Naive thymus-derived CD8-positive, alpha-beta T cell (primary cell): ENCODE measurements around the gene SGIP1. TPM values are rescaled to one million over a fixed set of nuclear protein-coding genes. Genes with fewer than 3 reads are reported as not detected.

Experiments
- ATAC-seq, 2 donors: fragments of 150-1000 bp; cut with Tn5 transposase in 1 of 2; sonication (Bioruptor Pico), chemical (Tn5 transposase) in 1 of 2; 1 replicate in 1 of 2; 2 replicates in 1 of 2; pipeline ENCODE4 v1.10.0; 2021; ENCODE audit warnings: mild to moderate bottlenecking in 2 of 2, moderate library complexity in 2 of 2
- POLR2A ChIA-PET: fragments of 350-600 bp; sonication (Branson Sonifier 250); formaldehyde crosslinking; loops from one replicate; lab custom pipeline; 2021; ENCODE audit warnings: antibody characterized with exemption; lab: Charles Lee
- DNase-seq, 10 donors: peaks; one replicate each; pipeline versions ENCODE4 v3.0.0 to v3.0.0-alpha.2; 2020 to 2022
- H3K27ac Mint-ChIP-seq, 10 donors: one replicate each; pipeline ENCODE4 v1.8.0; 2020 to 2022; ENCODE audit warnings: mild to moderate bottlenecking in 10 of 10, mixed read lengths in 10 of 10, moderate library complexity in 4 of 10, inconsistent platforms in 1 of 10
- H3K27me3 Mint-ChIP-seq, 5 donors: one replicate each; pipeline ENCODE4 v1.8.0; 2021 to 2022; ENCODE audit warnings: mixed read lengths in 5 of 5
- H3K36me3 Mint-ChIP-seq, 3 donors: one replicate each; pipeline ENCODE4 v1.8.0; 2020 to 2022; ENCODE audit warnings: mixed read lengths in 3 of 3, mild to moderate bottlenecking in 2 of 3, inconsistent platforms in 1 of 3
- H3K4me1 Mint-ChIP-seq, 4 donors: one replicate each; pipeline ENCODE4 v1.8.0; 2021 to 2022; ENCODE audit warnings: mixed read lengths in 4 of 4
- H3K4me3 Mint-ChIP-seq, 10 donors: one replicate each; pipeline ENCODE4 v1.8.0; 2020 to 2022; ENCODE audit warnings: mild to moderate bottlenecking in 10 of 10, mixed read lengths in 10 of 10, moderate library complexity in 6 of 10, inconsistent platforms in 1 of 10
- H3K9me3 Mint-ChIP-seq, 9 donors: one replicate each; pipeline ENCODE4 v1.8.0; 2020 to 2022; ENCODE audit warnings: mixed read lengths in 9 of 9, mild to moderate bottlenecking in 3 of 9, inconsistent platforms in 1 of 9, moderate library complexity in 1 of 9
- polyA plus RNA-seq, 3 donors: library from polyadenylated mRNA; unstranded; fragments of 300-500 nt; fragmentation: Illumina TruSeq; gene quantifications; one replicate each; pipeline ENCODE4 v1.2.3, GENCODE V29; 2021
- total RNA-seq, 8 experiments: library from RNA in 2 of 8; stranded (reverse) in 2 of 8; gene quantifications; one replicate each; pipeline ENCODE4 v1.2.3 and lab custom pipeline; 2021 to 2026

SGIP1 gene
- total and polyA plus RNA-seq, 5 experiments from 2014 or later = not detected

- Mint-ChIP-seq H3K36me3 (no peaks in the 10 kb centered on the region), H3K4me3 (no peak overlapping the region), H3K27ac (no peak overlapping the region), H3K4me1 (no peaks in the 10 kb centered on the region), H3K27me3 (peaks cover 0 to 17% (median 4%) of the 10 kb centered on the region in 5 donors), H3K9me3 (no peaks in the 10 kb centered on the region)
- ATAC-seq = no peak
- no peak for DNase-seq
- POLR2A ChIA-PET = no interaction called here
Measured at GRCh38 chr1:66505671-66506392, 28.1 kb upstream of the SGIP1 start.

GRCh38 chr1:66506393-66506687 is 27.6 kb upstream of the SGIP1 start:
- Mint-ChIP-seq H3K36me3 (no peaks in the 10 kb centered on the region), H3K9me3 (no peaks in the 10 kb centered on the region), H3K27ac (peak overlapping the region in 1 of 10 donors; percentile 2), H3K4me3 (no peak overlapping the region), H3K27me3 (peaks cover 0 to 20% (median 5%) of the 10 kb centered on the region in 5 donors), H3K4me1 (no peaks in the 10 kb centered on the region)
- no peak for DNase-seq
- POLR2A ChIA-PET = no interaction called here
- ATAC-seq = no peak

- Mint-ChIP-seq H3K4me3 (no peak overlapping the region), H3K4me1 (no peaks in the 10 kb centered on the region), H3K27me3 (peaks cover 0 to 23% (median 5%) of the 10 kb centered on the region in 5 donors), H3K9me3 (no peaks in the 10 kb centered on the region), H3K36me3 (no peaks in the 10 kb centered on the region), H3K27ac (no peak overlapping the region)
- DNase-seq = no peak
- POLR2A ChIA-PET = no interaction called here
- ATAC-seq = no peak
Measured at GRCh38 chr1:66506991-66507390, 27.0 kb upstream of the SGIP1 start.

GRCh38 chr1:66510407-66510806 is 23.5 kb upstream of the SGIP1 start:
- H3K36me3 Mint-ChIP-seq = no peaks in the 10 kb centered on the region
- H3K4me3 Mint-ChIP-seq = no peak overlapping the region
- no peak for ATAC-seq
- no peaks in the 10 kb centered on the region for H3K4me1 Mint-ChIP-seq
- no peak for DNase-seq
- POLR2A ChIA-PET = no interaction called here
- H3K27ac Mint-ChIP-seq = no peak overlapping the region
- peaks cover 0 to 2% (median 0%) of the 10 kb centered on the region in 9 donors for H3K9me3 Mint-ChIP-seq
- H3K27me3 Mint-ChIP-seq = peaks cover 0 to 31% (median 5%) of the 10 kb centered on the region in 5 donors

GRCh38 chr1:66511118-66511517 is 22.8 kb upstream of the SGIP1 start:
- H3K36me3 Mint-ChIP-seq = no peaks in the 10 kb centered on the region
- peaks cover 0 to 2% (median 0%) of the 10 kb centered on the region in 9 donors for H3K9me3 Mint-ChIP-seq
- no peak overlapping the region for H3K4me3 Mint-ChIP-seq
- H3K4me1 Mint-ChIP-seq = no peaks in the 10 kb centered on the region
- H3K27ac Mint-ChIP-seq = no peak overlapping the region
- ATAC-seq (no peak), DNase-seq (no peak)
- POLR2A ChIA-PET = no interaction called here
- H3K27me3 Mint-ChIP-seq = peaks cover 0 to 31% (median 5%) of the 10 kb centered on the region in 5 donors

GRCh38 chr1:66517959-66518358 is 16.0 kb upstream of the SGIP1 start:
- peaks cover 0 to 2% (median 0%) of the 10 kb centered on the region in 9 donors for H3K9me3 Mint-ChIP-seq
- no peak for ATAC-seq
- H3K27me3 Mint-ChIP-seq = peaks cover 0 to 9% (median 0%) of the 10 kb centered on the region in 5 donors
- POLR2A ChIA-PET = no interaction called here
- H3K4me1 Mint-ChIP-seq = no peaks in the 10 kb centered on the region
- no peak overlapping the region for H3K4me3 Mint-ChIP-seq
- no peak for DNase-seq
- H3K36me3 Mint-ChIP-seq = no peaks in the 10 kb centered on the region
- H3K27ac Mint-ChIP-seq = no peak overlapping the region

GRCh38 chr1:66518654-66519053 is 15.3 kb upstream of the SGIP1 start:
- no peak overlapping the region for H3K4me3 Mint-ChIP-seq
- H3K36me3 Mint-ChIP-seq = no peaks in the 10 kb centered on the region
- POLR2A ChIA-PET = no interaction called here
- H3K27ac Mint-ChIP-seq = no peak overlapping the region
- no peak for DNase-seq
- no peaks in the 10 kb centered on the region for H3K4me1 Mint-ChIP-seq
- H3K27me3 Mint-ChIP-seq = peaks cover 0 to 2% (median 0%) of the 10 kb centered on the region in 5 donors
- peaks cover 0 to under 1% (median 0%) of the 10 kb centered on the region in 9 donors for H3K9me3 Mint-ChIP-seq
- ATAC-seq = no peak

GRCh38 chr1:66519992-66520391 is 14.0 kb upstream of the SGIP1 start:
- Mint-ChIP-seq H3K36me3 (no peaks in the 10 kb centered on the region), H3K27ac (no peak overlapping the region), H3K4me1 (no peaks in the 10 kb centered on the region), H3K27me3 (no peaks in the 10 kb centered on the region), H3K4me3 (no peak overlapping the region), H3K9me3 (no peaks in the 10 kb centered on the region)
- POLR2A ChIA-PET = no interaction called here
- DNase-seq (no peak), ATAC-seq (no peak)

- DNase-seq (no peak), ATAC-seq (no peak)
- Mint-ChIP-seq H3K4me1 (no peaks in the 10 kb centered on the region), H3K27ac (no peak overlapping the region), H3K9me3 (no peaks in the 10 kb centered on the region), H3K4me3 (no peak overlapping the region), H3K36me3 (no peaks in the 10 kb centered on the region), H3K27me3 (no peaks in the 10 kb centered on the region)
- POLR2A ChIA-PET = no interaction called here
Measured at GRCh38 chr1:66520655-66521054, 13.3 kb upstream of the SGIP1 start.

GRCh38 chr1:66521721-66522365 is 12.1 kb upstream of the SGIP1 start:
- no peaks in the 10 kb centered on the region for H3K27me3 Mint-ChIP-seq

GRCh38 chr1:66523562-66523961 is 10.4 kb upstream of the SGIP1 start:
- H3K27me3 Mint-ChIP-seq = peaks cover 0 to 2% (median 0%) of the 10 kb centered on the region in 5 donors
- no peak overlapping the region for H3K27ac Mint-ChIP-seq
- H3K4me3 Mint-ChIP-seq = no peak overlapping the region
- H3K36me3 Mint-ChIP-seq = no peaks in the 10 kb centered on the region
- no peaks in the 10 kb centered on the region for H3K4me1 Mint-ChIP-seq
- H3K9me3 Mint-ChIP-seq = no peaks in the 10 kb centered on the region
- ATAC-seq (no peak), DNase-seq (no peak)
- POLR2A ChIA-PET = no interaction called here

More at GRCh38 chr1:66521721-66522365, 12.1 kb upstream of the SGIP1 start:
- ATAC-seq = no peak
- Mint-ChIP-seq H3K27ac (no peak overlapping the region), H3K9me3 (no peaks in the 10 kb centered on the region), H3K36me3 (no peaks in the 10 kb centered on the region), H3K4me1 (no peaks in the 10 kb centered on the region), H3K4me3 (no peak overlapping the region)
- no peak for DNase-seq
- POLR2A ChIA-PET = interaction anchor here (0.5 kb wide), 1 partner anchor 544 kb away, joined by 5 read pairs; no protein-coding TSS in a partner anchor

- H3K9me3 Mint-ChIP-seq = no peaks in the 10 kb centered on the region
- no peak overlapping the region for H3K27ac Mint-ChIP-seq
- H3K27me3 Mint-ChIP-seq = peaks cover 4 to 17% (median 8%) of the 10 kb centered on the region in 5 donors
- H3K4me3 Mint-ChIP-seq = no peak overlapping the region
- no peaks in the 10 kb centered on the region for H3K36me3 Mint-ChIP-seq
- no peak for DNase-seq
- no peak for ATAC-seq
- H3K4me1 Mint-ChIP-seq = no peaks in the 10 kb centered on the region
- POLR2A ChIA-PET = no interaction called here
Measured at GRCh38 chr1:66525086-66525485, 8.9 kb upstream of the SGIP1 start.

- ATAC-seq (no peak), DNase-seq (no peak)
- Mint-ChIP-seq H3K4me3 (no peak overlapping the region), H3K27me3 (peaks cover 7 to 27% (median 10%) of the 10 kb centered on the region in 5 donors), H3K36me3 (no peaks in the 10 kb centered on the region), H3K4me1 (no peaks in the 10 kb centered on the region), H3K9me3 (no peaks in the 10 kb centered on the region), H3K27ac (no peak overlapping the region)
- POLR2A ChIA-PET = no interaction called here
Measured at GRCh38 chr1:66526036-66526435, 7.9 kb upstream of the SGIP1 start.
